ENCODE results near the gene ANKS6.
A peak's percentile ranks its signal among the peaks of the same experiment; 100 is the strongest.

The ANKS6 gene

GRCh38 chr9:98796364-98797101, at the start of gene ANKS6:
ANKS6 (minus strand) TSS chr9:98796555; CDS start chr9:98796491, 64 bp downstream.
- DNase-seq = peak; percentile 79

DNA sequence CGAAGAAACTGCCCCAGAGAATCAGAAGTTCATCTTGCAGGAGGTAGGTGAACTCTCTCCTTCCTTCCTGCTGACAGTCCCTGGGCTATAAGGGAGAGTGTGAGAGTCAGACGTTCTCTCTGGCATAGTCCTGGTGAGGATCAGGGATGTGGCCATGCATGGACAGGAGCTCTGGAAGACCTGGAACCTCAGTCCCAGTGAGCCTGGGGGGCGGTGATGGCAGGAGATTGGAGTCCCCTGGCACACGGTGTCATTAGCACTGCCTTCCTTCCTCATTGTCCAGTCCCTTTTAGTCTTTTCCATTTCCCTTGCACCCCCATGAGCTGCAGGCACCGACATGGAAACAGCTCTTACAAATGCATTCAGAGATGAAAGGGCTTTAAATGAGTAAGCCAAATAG, 49.7 kb upstream of the ANKS6 start:
- DNase-seq = no peak

- DNase-seq = no peak
These were observed 46.2 kb upstream of the ANKS6 start for GRCh38 chr9:98842510-98842909.

- DNase-seq = no peak
These were observed 43.4 kb upstream of the ANKS6 start for GRCh38 chr9:98839724-98840123.

DNA sequence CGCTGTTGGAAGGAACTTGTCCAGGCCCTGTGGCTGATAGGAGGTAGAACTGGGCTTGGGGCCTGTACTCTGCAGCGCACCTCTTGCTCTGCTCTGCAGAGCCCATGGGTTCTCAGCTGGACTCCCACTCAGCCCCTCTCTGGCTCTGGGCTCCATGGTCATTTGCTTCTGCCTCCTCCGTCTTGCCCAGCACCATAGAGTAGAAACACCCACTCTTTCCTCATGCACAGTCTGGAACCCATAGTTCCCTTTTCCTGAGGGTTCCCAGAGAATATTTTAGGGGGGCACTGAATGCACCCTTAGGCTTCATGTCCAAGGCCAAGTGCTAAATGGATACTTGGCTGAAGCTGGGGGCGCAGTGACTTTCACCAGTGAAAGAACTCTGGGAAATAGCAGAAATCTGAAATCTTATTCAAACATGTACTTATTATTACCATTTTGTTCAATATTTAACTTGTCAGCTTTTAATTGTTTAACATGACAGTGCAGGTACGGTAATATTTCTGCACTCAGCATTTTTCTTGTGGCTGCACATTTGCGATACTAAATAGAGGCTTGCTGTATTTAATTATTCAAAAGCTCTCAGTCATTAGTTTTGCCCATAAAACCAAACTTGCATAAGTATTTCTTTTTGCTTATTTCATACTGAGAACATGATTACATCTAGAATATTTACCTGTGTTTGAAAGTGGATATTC, 42.7 kb upstream of the ANKS6 start:
- no peak for DNase-seq

DNA sequence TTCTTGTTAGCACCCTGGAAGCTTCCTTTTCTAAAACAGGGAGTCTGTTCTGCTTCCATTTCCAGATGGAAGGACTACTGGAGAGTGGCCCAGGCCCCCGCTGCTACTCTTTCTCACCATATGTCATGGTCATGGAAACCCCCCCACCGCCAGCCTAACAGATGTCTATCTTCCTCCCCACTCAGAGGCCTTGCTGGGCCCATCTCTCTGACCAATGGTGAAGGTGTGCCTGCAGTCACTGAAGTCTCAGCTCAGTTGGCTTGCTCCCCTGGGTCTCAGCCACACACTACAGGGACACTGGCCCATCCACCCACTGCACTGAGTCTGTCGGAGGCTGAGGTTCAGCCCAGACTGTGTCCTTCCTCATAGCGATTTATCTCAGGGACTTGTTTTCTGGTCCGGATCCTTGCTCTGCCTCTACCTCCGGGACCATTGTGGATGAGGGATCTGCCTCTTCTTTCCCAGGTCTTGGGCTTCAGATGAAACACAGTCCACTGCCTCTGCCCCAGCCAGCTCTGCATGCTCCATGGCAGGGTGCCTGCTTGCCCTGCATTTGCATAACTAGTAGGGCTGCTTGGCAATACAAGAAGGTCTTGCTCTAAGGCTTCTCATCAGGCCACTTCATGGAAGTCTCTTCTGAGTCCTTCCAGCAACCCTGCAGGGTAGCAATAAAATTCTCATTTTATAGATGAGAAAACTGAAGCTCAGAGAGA, 42.0 kb upstream of the ANKS6 start:
- DNase-seq = no peak

DNA sequence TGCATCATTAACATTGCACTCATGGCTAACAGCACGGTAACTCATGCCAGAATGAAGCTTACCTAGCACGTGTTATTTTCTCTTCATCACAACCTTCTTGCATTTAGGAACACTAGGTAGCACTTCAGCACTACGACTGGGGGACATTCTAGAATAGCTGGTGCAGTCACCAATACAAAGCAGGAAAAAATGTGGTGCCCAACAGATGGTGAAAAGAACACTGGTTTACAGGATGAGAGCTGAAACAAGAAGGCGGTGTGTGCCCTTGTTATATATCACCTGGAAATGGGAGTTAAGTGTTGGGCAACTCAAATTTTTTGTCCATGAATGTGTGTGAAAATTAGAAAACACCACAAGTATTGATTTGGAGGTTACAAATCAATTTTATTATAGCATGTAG, 41.2 kb upstream of the ANKS6 start:
- DNase-seq = no peak

- DNase-seq = no peak
These were observed 39.9 kb upstream of the ANKS6 start for GRCh38 chr9:98836206-98836605.

DNA sequence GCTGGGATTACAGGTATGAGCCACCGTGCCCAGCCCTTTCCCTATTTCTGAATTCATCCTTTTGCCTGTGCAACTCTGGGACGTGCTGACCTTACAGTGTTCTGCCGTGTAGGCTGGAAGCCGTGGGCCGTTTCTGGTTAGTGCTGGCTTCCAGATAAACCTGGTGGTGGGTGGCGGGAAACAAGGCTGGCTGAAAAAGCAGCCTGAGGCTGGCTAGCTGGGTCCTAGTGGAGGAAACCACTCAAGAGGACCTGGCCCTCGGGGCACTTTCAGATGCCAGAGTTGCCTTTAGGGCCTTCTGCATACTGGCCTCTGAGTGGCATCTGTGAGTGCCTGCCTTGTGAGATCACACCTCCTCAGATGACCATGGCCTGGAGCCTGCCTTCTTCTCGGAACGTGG, 38.0 kb upstream of the ANKS6 start:
- DNase-seq = no peak

DNA sequence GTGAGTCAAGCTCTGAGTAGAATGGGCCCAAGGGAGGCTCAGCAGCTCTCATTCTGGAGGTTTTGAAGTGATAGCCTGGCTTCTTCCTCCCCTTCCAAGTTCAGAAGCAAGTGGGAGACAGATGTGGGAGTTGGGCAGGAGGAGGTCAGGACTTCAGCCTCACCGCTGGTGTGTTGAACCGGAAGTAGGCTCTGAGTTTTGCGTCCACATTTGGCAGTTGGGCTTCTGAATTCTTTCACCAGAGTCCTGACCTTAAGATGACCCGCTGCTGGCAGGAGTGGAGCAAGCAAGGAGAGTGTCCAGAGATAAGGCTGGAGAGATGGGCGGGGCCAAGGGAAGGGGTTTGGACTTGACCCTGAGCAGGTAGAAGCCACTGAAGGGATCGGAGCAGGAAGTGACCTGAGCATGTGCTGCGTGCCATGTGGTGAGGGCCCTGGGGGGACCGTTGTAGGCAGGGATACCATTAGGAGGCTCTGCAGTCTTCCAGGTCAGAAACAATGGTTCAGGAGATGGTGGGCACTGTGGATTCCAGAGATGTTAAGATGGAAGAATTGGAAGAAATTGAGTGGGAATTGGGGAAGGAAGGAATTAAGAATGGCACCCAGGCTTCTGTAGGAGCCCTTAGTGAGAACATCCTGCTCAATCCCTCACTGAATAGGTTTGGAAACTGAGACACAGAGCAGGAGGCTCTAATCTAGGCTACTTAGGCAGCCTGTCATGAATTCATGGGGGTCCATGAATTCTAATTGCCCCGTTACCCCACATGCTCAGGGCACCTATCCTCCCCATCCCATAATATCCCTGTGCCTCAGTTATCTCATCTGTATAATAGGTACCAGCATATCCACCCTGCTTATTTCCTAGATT, 37.0 kb upstream of the ANKS6 start:
- DNase-seq = no peak

- DNase-seq = no peak
These were observed 36.4 kb upstream of the ANKS6 start for GRCh38 chr9:98832768-98833089.

DNA sequence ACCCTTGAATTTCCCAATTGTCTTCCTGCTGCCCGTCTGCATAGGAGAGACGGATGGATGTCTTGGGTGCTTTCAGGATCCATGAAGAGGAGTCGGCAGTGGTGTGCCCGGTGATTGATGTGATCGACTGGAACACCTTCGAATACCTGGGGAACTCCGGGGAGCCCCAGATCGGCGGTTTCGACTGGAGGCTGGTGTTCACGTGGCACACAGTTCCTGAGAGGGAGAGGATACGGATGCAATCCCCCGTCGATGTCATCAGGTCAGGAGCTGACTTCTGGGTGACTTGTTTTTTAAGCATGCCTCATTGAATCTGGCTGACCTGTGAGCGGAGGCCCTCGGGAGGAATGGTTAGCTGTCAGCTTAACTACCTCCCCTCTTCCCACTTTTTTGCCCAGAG, 35.3 kb upstream of the ANKS6 start:
- DNase-seq = no peak

DNA sequence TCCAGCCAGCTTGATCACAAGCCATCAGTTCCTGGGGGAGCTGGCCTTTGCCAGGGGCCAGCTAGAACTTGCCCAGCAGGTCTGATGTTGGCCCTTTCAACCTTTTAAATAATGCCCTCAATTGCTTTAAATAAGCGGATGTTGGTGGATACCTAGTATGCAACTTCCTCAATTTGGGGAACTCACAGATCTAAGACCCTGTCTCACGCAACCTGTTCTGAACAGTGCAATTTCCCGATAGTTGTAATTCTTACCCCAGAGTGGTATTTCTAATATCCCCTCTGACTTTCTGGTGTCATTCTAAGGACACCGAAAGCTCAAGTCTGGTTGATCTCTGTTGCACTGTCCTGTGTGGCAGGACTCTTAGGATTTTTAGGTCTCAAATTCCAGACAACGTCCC, 34.2 kb upstream of the ANKS6 start:
- DNase-seq = no peak

DNA sequence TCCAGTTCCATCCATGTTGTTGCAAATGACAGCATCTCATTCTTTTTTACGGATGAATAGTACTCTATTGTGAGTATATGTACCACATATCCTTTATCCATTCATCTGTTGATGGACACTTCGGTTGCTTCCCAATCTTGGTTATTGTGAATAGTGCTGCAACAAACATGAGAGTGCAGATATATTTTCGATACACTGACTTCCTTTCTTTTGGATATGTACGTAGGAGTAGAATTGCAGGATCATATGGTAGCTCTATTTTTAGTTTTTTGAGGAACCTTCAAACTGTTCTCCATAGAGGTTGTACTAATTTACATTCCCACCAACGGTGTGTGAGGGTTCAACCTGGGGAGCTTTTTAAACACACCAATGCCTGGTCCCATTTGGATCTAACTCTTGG, 33.4 kb upstream of the ANKS6 start:
- DNase-seq = no peak

GRCh38 chr9:98826716-98827115, 30.4 kb upstream of the ANKS6 start:
- DNase-seq = no peak

- DNase-seq = no peak
These were observed 29.1 kb upstream of the ANKS6 start for GRCh38 chr9:98825414-98825813.

GRCh38 chr9:98823666-98824334, 27.4 kb upstream of the ANKS6 start:
- DNase-seq = no peak

- DNase-seq = no peak
These were observed 26.3 kb upstream of the ANKS6 start for GRCh38 chr9:98822661-98823060.

GRCh38 chr9:98821831-98822230, 25.5 kb upstream of the ANKS6 start:
- DNase-seq = no peak

GRCh38 chr9:98819231-98819630, 22.9 kb upstream of the ANKS6 start:
- DNase-seq = no peak

GRCh38 chr9:98818764-98819163, 22.4 kb upstream of the ANKS6 start:
- DNase-seq = no peak

GRCh38 chr9:98815391-98815951, 19.1 kb upstream of the ANKS6 start:
- DNase-seq = no peak
